ENCODE measurements around the gene MAPT.

DNA sequence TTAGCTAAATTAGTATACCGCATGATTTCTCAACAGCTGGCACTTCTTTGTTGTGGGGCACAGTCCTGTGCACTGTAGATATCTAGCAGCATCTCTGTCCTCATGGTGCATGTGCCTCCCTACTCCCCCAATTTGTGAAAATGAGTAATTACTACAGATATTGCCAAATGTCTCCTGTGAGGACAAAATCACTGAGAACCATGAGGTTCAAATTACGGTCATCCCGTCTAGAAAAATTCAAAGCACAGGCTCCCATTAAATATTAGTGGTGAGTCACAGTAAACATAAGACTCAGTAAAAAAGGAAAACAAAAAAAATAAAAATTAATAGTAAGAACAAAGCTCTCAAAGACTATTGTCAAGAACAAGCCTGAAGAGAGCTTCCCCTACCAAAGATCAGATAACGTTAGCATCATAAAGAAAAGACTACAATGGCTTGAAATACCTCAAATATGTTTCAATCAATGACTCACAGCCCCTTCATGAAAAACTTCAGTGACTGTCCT lies 162.5 kb downstream of the MAPT start:
- TF ChIP-seq POLR2A (IDR thresholded peaks at IDR 0.05) = no peak
- TF ChIP-seq, protein P1, sequence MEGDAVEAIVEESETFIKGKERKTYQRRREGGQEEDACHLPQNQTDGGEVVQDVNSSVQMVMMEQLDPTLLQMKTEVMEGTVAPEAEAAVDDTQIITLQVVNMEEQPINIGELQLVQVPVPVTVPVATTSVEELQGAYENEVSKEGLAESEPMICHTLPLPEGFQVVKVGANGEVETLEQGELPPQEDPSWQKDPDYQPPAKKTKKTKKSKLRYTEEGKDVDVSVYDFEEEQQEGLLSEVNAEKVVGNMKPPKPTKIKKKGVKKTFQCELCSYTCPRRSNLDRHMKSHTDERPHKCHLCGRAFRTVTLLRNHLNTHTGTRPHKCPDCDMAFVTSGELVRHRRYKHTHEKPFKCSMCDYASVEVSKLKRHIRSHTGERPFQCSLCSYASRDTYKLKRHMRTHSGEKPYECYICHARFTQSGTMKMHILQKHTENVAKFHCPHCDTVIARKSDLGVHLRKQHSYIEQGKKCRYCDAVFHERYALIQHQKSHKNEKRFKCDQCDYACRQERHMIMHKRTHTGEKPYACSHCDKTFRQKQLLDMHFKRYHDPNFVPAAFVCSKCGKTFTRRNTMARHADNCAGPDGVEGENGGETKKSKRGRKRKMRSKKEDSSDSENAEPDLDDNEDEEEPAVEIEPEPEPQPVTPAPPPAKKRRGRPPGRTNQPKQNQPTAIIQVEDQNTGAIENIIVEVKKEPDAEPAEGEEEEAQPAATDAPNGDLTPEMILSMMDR (IDR thresholded peaks at IDR 0.05) = no peak
- TF ChIP-seq POLR2AphosphoS5 (IDR thresholded peaks at IDR 0.05) = no peak
